Fibroblast of skin of right biceps (primary cell): ENCODE results near the gene CNNM4.

Experiments
- DNase-seq: peaks from one replicate; pipeline ENCODE4 v3.0.0-alpha.2; 2013

CNNM4 gene

GRCh38 chr2:96861074-96861473, 100.4 kb downstream of the CNNM4 start:
- DNase-seq = no peak
